Measurements from ENCODE around the gene LIPT2.

LIPT2 gene

GRCh38 chr11:74473382-74474173, 19.9 kb downstream of the LIPT2 start:
- no peak overlapping the region for H3K27ac Mint-ChIP-seq
- H3K36me3 Mint-ChIP-seq (ENCODE audit: low read depth), result no peaks in the 10 kb centered on the region
- no peaks in the 10 kb centered on the region for H3K9me3 Mint-ChIP-seq
- no peak overlapping the region for H3K4me3 Mint-ChIP-seq
- TF ChIP-seq CTCF (IDR thresholded peaks at IDR 0.05), result no peak
- no peak for DNase-seq
- peaks cover 7% of the 10 kb centered on the region for H3K4me1 Mint-ChIP-seq
- H3K27me3 Mint-ChIP-seq (ENCODE audit: low read depth, poor library complexity), result peaks cover 19% of the 10 kb centered on the region

GRCh38 chr11:74471668-74472429, 21.7 kb downstream of the LIPT2 start:
- Mint-ChIP-seq H3K36me3 (ENCODE audit: low read depth) (no peaks in the 10 kb centered on the region), H3K4me1 (peaks cover 18% of the 10 kb centered on the region), H3K9me3 (no peaks in the 10 kb centered on the region), H3K4me3 (no peak overlapping the region), H3K27me3 (ENCODE audit: low read depth, poor library complexity) (peaks cover 21% of the 10 kb centered on the region), H3K27ac (no peak overlapping the region)
- no peak for TF ChIP-seq CTCF (IDR thresholded peaks at IDR 0.05)
- DNase-seq, result no peak

DNA sequence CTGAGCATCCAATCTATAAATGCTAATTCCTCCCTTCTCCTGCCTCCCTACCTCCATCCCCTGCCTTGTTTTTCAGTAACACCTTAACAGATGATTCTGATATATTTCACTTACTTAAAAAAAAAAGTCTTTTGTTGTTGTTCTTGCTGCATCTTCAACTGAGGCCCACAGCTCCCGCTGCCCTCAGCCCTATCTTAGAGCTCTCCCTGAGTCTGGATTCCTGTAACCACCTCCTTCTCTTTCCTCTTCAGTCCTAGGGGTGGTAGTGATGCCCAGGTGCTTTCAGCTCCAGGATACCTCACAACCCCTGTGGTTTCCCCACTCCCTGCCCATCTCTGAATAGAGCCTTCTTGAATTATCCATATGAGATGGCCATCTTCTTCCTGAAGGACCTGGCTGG, 22.5 kb downstream of the LIPT2 start:
- DNase-seq, result no peak
- Mint-ChIP-seq H3K9me3 (no peaks in the 10 kb centered on the region), H3K4me1 (peaks cover 25% of the 10 kb centered on the region), H3K4me3 (no peak overlapping the region), H3K36me3 (ENCODE audit: low read depth) (no peaks in the 10 kb centered on the region), H3K27me3 (ENCODE audit: low read depth, poor library complexity) (peaks cover 26% of the 10 kb centered on the region), H3K27ac (no peak overlapping the region)
- no peak for TF ChIP-seq CTCF (IDR thresholded peaks at IDR 0.05)

- TF ChIP-seq CTCF (IDR thresholded peaks at IDR 0.05), result no peak
- H3K9me3 Mint-ChIP-seq, result no peaks in the 10 kb centered on the region
- H3K4me3 Mint-ChIP-seq, result no peak overlapping the region
- H3K4me1 Mint-ChIP-seq, result peaks cover 25% of the 10 kb centered on the region
- H3K36me3 Mint-ChIP-seq (ENCODE audit: low read depth), result no peaks in the 10 kb centered on the region
- DNase-seq, result no peak
- H3K27ac Mint-ChIP-seq, result no peak overlapping the region
- peaks cover 28% of the 10 kb centered on the region for H3K27me3 Mint-ChIP-seq (ENCODE audit: low read depth, poor library complexity)
These were observed 23.0 kb downstream of the LIPT2 start for GRCh38 chr11:74470526-74470925.

DNA sequence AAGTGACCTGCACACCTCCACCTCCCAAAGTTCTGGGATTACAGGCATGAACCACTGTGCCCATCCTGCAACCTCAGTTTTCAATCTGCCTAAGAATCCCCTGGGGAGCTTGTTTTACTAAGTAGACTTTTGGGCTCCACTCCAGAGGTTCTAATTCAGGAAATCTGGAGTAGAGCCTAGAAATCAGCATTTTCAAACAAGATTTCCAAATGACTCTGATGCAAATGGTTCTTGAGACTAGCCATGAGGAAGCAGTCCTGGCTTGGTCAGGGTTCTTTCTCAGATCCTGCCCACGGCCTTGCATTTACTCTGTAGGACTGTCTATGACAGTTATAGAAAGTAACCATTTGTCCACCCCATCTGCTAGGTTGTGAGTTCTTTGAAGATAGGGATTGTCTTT, 24.6 kb downstream of the LIPT2 start:
- peaks cover 22% of the 10 kb centered on the region for H3K4me1 Mint-ChIP-seq
- TF ChIP-seq CTCF (IDR thresholded peaks at IDR 0.05), result no peak
- no peak overlapping the region for H3K27ac Mint-ChIP-seq
- no peak overlapping the region for H3K4me3 Mint-ChIP-seq
- H3K27me3 Mint-ChIP-seq (ENCODE audit: low read depth, poor library complexity), result peaks cover 35% of the 10 kb centered on the region
- DNase-seq, result no peak
- H3K9me3 Mint-ChIP-seq, result no peaks in the 10 kb centered on the region
- H3K36me3 Mint-ChIP-seq (ENCODE audit: low read depth), result no peaks in the 10 kb centered on the region

Measured in nephron progenitor cell (in vitro differentiated cells).